GM23338 (cell line): ENCODE measurements around the gene SMC4. TPM values are rescaled to one million over a fixed set of nuclear protein-coding genes. Genes with fewer than 3 reads are reported as not detected.
A peak's percentile ranks its signal among the peaks of the same experiment; 100 is the strongest.

Experiments used
- ATAC-seq: fragments of 200-7000 bp; cut with Tn5 transposase; 3 replicates; pipeline ENCODE4 v1.9.1; 2020
- DNase-seq: peaks from one replicate; pipeline ENCODE4 v3.0.0-alpha.2; 2015; ENCODE audit warnings: low spot score
- H2AFZ ChIP-seq: fragments of 200-600 bp; sonication (generic); 2 replicates; pipeline ENCODE4 v1.8.0; 2016; ENCODE audit warnings: antibody characterized with exemption, mild to moderate bottlenecking, moderate library complexity
- H3F3A ChIP-seq: fragments of 200-600 bp; sonication (generic); replicated peaks from 2 replicates; pipeline ENCODE4 v1.8.0; 2017; ENCODE audit warnings: antibody characterized with exemption, mixed run types, low read depth
- H3K27ac ChIP-seq: fragments of 200-600 bp; sonication (generic); 2 replicates; pipeline ENCODE4 v1.6.1; 2016; ENCODE audit warnings: low read depth
- H3K27me3 ChIP-seq: fragments of 200-600 bp; sonication (generic); 2 replicates; pipeline ENCODE4 v1.8.0; 2016; ENCODE audit warnings: mild to moderate bottlenecking, mixed run types, moderate library complexity; ENCODE audit not compliant: insufficient read depth
- H3K36me3 ChIP-seq: fragments of 200-600 bp; sonication (generic); 2 replicates; pipeline ENCODE4 v1.8.0; 2016; ENCODE audit warnings: mild to moderate bottlenecking; ENCODE audit not compliant: insufficient read depth
- H3K4me1 ChIP-seq: fragments of 200-600 bp; sonication (generic); 2 replicates; pipeline ENCODE4 v1.8.0; 2016; ENCODE audit warnings: mild to moderate bottlenecking, moderate library complexity; ENCODE audit not compliant: insufficient read depth
- H3K4me2 ChIP-seq: fragments of 200-600 bp; sonication (generic); 2 replicates; pipeline ENCODE4 v1.7.1; 2017; ENCODE audit warnings: mixed run types
- H3K4me3 ChIP-seq: fragments of 200-600 bp; sonication (generic); 2 replicates; pipeline ENCODE4 v1.6.1; 2016; ENCODE audit warnings: mixed run types
- H3K79me2 ChIP-seq: fragments of 200-600 bp; sonication (generic); replicated peaks from 2 replicates; pipeline ENCODE4 v1.8.0; 2017; ENCODE audit warnings: mild to moderate bottlenecking; ENCODE audit not compliant: insufficient read depth
- H3K9me2 ChIP-seq: fragments of 200-600 bp; sonication (generic); 2 replicates; pipeline ENCODE4 v1.8.0; 2017; ENCODE audit not compliant: insufficient read depth
- H4K20me1 ChIP-seq: fragments of 200-600 bp; sonication (generic); replicated peaks from 2 replicates; pipeline ENCODE4 v1.8.0; 2017; ENCODE audit warnings: mild to moderate bottlenecking; ENCODE audit not compliant: insufficient read depth
- H3K27ac Mint-ChIP-seq: 2 replicates; pipeline ENCODE4 v1.8.0; 2020; ENCODE audit warnings: inconsistent platforms, mild to moderate bottlenecking, moderate library complexity, mixed read lengths
- H3K27me3 Mint-ChIP-seq: 3 replicates; pipeline ENCODE4 v1.8.0; 2022; ENCODE audit warnings: low read depth, mild to moderate bottlenecking, moderate library complexity, mixed read lengths, inconsistent platforms; ENCODE audit not compliant: insufficient read depth, poor library complexity
- H3K36me3 Mint-ChIP-seq: 3 replicates; pipeline ENCODE4 v1.8.0; 2021; ENCODE audit warnings: low read depth, mild to moderate bottlenecking, inconsistent platforms, moderate library complexity, mixed read lengths
- H3K4me1 Mint-ChIP-seq: 3 replicates; pipeline ENCODE4 v1.8.0; 2020; ENCODE audit warnings: mild to moderate bottlenecking, inconsistent platforms, mixed read lengths
- H3K4me3 Mint-ChIP-seq: 3 replicates; pipeline ENCODE4 v1.8.0; 2021; ENCODE audit warnings: moderate library complexity, mild to moderate bottlenecking, inconsistent platforms, mixed read lengths
- H3K9me3 Mint-ChIP-seq: 3 replicates; pipeline ENCODE4 v1.8.0; 2020; ENCODE audit warnings: moderate library complexity, mild to moderate bottlenecking, inconsistent platforms, mixed read lengths
- CREB1 ChIP-seq: fragments of 250-450 bp; sonication (Bioruptor Pico); IDR thresholded peaks from 2 replicates; pipeline ENCODE4 v1.5.0; 2020; ENCODE audit warnings: low read depth, mild to moderate bottlenecking, moderate library complexity
- ETS1 ChIP-seq: IDR thresholded peaks from 2 replicates; pipeline ENCODE4 v1.6.1; 2016; ENCODE audit warnings: antibody characterized with exemption
- EZH2 ChIP-seq: fragments of 200-600 bp; sonication (generic); IDR thresholded peaks from one replicate; pipeline ENCODE4 v1.8.0; 2017; ENCODE audit warnings: antibody characterized with exemption, mild to moderate bottlenecking, low read depth; ENCODE audit not compliant: unreplicated experiment
- EZH2phosphoT487 ChIP-seq: fragments of 200-600 bp; sonication (generic); IDR thresholded peaks from one replicate; pipeline ENCODE4 v1.8.1; 2018; ENCODE audit warnings: antibody characterized with exemption; ENCODE audit not compliant: unreplicated experiment
- POLR2AphosphoS5 ChIP-seq: IDR thresholded peaks from 2 replicates; pipeline ENCODE4 v1.6.1; 2016; ENCODE audit warnings: antibody characterized with exemption, low read depth
- ZNF114 ChIP-seq: fragments of 250-450 bp; sonication (Bioruptor Pico); IDR thresholded peaks from 2 replicates; pipeline ENCODE4 v1.5.0; 2020; ENCODE audit warnings: mild to moderate bottlenecking, moderate library complexity
- polyA plus RNA-seq: library from polyadenylated mRNA; unstranded; fragments of >200 nt; fragmentation: Nextera tagmentation; extraction: Ambion mirVana; gene quantifications from 2 replicates; pipeline ENCODE4 v1.2.1, GENCODE V29; 2016
- total RNA-seq: library from RNA; depleted of rRNA; stranded (reverse); fragments of >200 nt; shearing (Covaris generic); gene quantifications from 2 replicates; pipeline ENCODE4 v1.2.3, GENCODE V29; 2014
- TF ChIP-seq, protein P1 (sequence below): fragments of 250-450 bp; sonication (Bioruptor Pico); IDR thresholded peaks from 2 replicates; pipeline ENCODE4 v1.5.0; 2020; ENCODE audit warnings: mild to moderate bottlenecking, moderate library complexity
- TF ChIP-seq, protein P2 (sequence below): IDR thresholded peaks from one replicate; pipeline ENCODE4 v1.6.1; 2018; ENCODE audit warnings: antibody characterized with exemption; ENCODE audit not compliant: unreplicated experiment

Gene SMC4
- total and polyA plus RNA-seq, 2 experiments from 2014 or later = 167 to 412 TPM

- TF ChIP-seq, protein P1, sequence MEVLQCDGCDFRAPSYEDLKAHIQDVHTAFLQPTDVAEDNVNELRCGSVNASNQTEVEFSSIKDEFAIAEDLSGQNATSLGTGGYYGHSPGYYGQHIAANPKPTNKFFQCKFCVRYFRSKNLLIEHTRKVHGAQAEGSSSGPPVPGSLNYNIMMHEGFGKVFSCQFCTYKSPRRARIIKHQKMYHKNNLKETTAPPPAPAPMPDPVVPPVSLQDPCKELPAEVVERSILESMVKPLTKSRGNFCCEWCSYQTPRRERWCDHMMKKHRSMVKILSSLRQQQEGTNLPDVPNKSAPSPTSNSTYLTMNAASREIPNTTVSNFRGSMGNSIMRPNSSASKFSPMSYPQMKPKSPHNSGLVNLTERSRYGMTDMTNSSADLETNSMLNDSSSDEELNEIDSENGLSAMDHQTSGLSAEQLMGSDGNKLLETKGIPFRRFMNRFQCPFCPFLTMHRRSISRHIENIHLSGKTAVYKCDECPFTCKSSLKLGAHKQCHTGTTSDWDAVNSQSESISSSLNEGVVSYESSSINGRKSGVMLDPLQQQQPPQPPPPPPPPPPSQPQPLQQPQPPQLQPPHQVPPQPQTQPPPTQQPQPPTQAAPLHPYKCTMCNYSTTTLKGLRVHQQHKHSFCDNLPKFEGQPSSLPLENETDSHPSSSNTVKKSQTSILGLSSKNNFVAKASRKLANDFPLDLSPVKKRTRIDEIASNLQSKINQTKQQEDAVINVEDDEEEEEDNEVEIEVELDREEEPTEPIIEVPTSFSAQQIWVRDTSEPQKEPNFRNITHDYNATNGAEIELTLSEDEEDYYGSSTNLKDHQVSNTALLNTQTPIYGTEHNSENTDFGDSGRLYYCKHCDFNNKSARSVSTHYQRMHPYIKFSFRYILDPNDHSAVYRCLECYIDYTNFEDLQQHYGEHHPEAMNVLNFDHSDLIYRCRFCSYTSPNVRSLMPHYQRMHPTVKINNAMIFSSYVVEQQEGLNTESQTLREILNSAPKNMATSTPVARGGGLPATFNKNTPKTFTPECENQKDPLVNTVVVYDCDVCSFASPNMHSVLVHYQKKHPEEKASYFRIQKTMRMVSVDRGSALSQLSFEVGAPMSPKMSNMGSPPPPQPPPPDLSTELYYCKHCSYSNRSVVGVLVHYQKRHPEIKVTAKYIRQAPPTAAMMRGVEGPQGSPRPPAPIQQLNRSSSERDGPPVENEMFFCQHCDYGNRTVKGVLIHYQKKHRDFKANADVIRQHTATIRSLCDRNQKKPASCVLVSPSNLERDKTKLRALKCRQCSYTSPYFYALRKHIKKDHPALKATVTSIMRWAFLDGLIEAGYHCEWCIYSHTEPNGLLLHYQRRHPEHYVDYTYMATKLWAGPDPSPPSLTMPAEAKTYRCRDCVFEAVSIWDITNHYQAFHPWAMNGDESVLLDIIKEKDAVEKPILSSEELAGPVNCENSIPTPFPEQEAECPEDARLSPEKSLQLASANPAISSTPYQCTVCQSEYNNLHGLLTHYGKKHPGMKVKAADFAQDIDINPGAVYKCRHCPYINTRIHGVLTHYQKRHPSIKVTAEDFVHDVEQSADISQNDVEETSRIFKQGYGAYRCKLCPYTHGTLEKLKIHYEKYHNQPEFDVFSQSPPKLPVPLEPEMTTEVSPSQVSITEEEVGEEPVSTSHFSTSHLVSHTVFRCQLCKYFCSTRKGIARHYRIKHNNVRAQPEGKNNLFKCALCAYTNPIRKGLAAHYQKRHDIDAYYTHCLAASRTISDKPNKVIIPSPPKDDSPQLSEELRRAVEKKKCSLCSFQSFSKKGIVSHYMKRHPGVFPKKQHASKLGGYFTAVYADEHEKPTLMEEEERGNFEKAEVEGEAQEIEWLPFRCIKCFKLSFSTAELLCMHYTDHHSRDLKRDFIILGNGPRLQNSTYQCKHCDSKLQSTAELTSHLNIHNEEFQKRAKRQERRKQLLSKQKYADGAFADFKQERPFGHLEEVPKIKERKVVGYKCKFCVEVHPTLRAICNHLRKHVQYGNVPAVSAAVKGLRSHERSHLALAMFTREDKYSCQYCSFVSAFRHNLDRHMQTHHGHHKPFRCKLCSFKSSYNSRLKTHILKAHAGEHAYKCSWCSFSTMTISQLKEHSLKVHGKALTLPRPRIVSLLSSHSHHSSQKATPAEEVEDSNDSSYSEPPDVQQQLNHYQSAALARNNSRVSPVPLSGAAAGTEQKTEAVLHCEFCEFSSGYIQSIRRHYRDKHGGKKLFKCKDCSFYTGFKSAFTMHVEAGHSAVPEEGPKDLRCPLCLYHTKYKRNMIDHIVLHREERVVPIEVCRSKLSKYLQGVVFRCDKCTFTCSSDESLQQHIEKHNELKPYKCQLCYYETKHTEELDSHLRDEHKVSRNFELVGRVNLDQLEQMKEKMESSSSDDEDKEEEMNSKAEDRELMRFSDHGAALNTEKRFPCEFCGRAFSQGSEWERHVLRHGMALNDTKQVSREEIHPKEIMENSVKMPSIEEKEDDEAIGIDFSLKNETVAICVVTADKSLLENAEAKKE (CRISPR knock-in tag) = no peak
- no peak for TF ChIP-seq EZH2
Measured at GRCh38 chr3:160447544-160447943, 48.1 kb downstream of the SMC4 start (continued).

- Histone ChIP-seq H3K4me3 (peak overlapping the region; percentile 65), H3K79me2 (peaks cover 52% of the 10 kb centered on the region), H3K9me2 (no peaks in the 10 kb centered on the region), H2AFZ (peak overlapping the region; percentile 8; the same call in 1 of the 2 replicates), H3K27ac (peak overlapping the region; percentile 98), H3F3A (no peaks in the 10 kb centered on the region), H3K4me1 (peaks cover 10% of the 10 kb centered on the region), H4K20me1 (peaks cover 3% of the 10 kb centered on the region; the same call in 1 of the 2 replicates), H3K36me3 (peaks cover 8% of the 10 kb centered on the region; the same call in 1 of the 2 replicates), H3K27me3 (no peaks in the 10 kb centered on the region), H3K4me2 (peak overlapping the region; percentile 80)
- Mint-ChIP-seq H3K36me3 (peaks cover 43% of the 10 kb centered on the region), H3K4me1 (peaks cover 16% of the 10 kb centered on the region), H3K27me3 (peaks cover 2% of the 10 kb centered on the region), H3K9me3 (no peaks in the 10 kb centered on the region; the same call in 2 of the 3 replicates), H3K27ac (peak overlapping the region; percentile 99), H3K4me3 (peak overlapping the region; percentile 97)
- no peak for DNase-seq
- TF ChIP-seq EZH2phosphoT487 (no peak), ZNF114 (CRISPR knock-in tag) (no peak), ETS1 (no peak), EZH2 (no peak), CREB1 (CRISPR knock-in tag) (no peak), POLR2AphosphoS5 (no peak)
- TF ChIP-seq, protein P2, sequence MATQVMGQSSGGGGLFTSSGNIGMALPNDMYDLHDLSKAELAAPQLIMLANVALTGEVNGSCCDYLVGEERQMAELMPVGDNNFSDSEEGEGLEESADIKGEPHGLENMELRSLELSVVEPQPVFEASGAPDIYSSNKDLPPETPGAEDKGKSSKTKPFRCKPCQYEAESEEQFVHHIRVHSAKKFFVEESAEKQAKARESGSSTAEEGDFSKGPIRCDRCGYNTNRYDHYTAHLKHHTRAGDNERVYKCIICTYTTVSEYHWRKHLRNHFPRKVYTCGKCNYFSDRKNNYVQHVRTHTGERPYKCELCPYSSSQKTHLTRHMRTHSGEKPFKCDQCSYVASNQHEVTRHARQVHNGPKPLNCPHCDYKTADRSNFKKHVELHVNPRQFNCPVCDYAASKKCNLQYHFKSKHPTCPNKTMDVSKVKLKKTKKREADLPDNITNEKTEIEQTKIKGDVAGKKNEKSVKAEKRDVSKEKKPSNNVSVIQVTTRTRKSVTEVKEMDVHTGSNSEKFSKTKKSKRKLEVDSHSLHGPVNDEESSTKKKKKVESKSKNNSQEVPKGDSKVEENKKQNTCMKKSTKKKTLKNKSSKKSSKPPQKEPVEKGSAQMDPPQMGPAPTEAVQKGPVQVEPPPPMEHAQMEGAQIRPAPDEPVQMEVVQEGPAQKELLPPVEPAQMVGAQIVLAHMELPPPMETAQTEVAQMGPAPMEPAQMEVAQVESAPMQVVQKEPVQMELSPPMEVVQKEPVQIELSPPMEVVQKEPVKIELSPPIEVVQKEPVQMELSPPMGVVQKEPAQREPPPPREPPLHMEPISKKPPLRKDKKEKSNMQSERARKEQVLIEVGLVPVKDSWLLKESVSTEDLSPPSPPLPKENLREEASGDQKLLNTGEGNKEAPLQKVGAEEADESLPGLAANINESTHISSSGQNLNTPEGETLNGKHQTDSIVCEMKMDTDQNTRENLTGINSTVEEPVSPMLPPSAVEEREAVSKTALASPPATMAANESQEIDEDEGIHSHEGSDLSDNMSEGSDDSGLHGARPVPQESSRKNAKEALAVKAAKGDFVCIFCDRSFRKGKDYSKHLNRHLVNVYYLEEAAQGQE = no peak
- ATAC-seq = peak; percentile 64
Measured at GRCh38 chr3:160448845-160449635, 49.6 kb downstream of the SMC4 start.
